Memory B cell (primary cell): ENCODE results near the gene SLC9C2.
"Not testable (repeated sequence)": the region's sequence is repeated elsewhere in the genome, so short reads cannot be mapped to it uniquely, and the experiment has no call there.

Source experiments
- ATAC-seq: fragments of 150-1000 bp; cut with Tn5 transposase; 2 replicates; pipeline ENCODE4 v1.10.0; 2021; ENCODE audit warnings: low read depth, mild to moderate bottlenecking, moderate library complexity
- DNase-seq, 2 donors: peaks; one replicate each; pipeline ENCODE4 v3.0.0; 2022; ENCODE audit warnings: low spot score in 2 of 2
- H3K27ac Mint-ChIP-seq: one replicate; pipeline ENCODE4 v1.8.0; 2022; ENCODE audit warnings: mild to moderate bottlenecking, moderate library complexity, mixed read lengths
- H3K27me3 Mint-ChIP-seq: one replicate; pipeline ENCODE4 v1.8.0; 2022; ENCODE audit warnings: mixed read lengths
- H3K36me3 Mint-ChIP-seq: one replicate; pipeline ENCODE4 v1.8.0; 2022; ENCODE audit warnings: mild to moderate bottlenecking, mixed read lengths
- H3K4me1 Mint-ChIP-seq: one replicate; pipeline ENCODE4 v1.8.0; 2022; ENCODE audit warnings: mixed read lengths
- H3K4me3 Mint-ChIP-seq: one replicate; pipeline ENCODE4 v1.8.0; 2022; ENCODE audit warnings: mild to moderate bottlenecking, moderate library complexity, mixed read lengths
- H3K9me3 Mint-ChIP-seq: one replicate; pipeline ENCODE4 v1.8.0; 2022; ENCODE audit warnings: mixed read lengths

The SLC9C2 gene

GRCh38 chr1:173527151-173527826 lies 75.6 kb downstream of the SLC9C2 start:
- Mint-ChIP-seq H3K9me3 (no peaks in the 10 kb centered on the region), H3K4me3 (no peak overlapping the region), H3K27me3 (peaks cover 2% of the 10 kb centered on the region), H3K36me3 (no peaks in the 10 kb centered on the region), H3K4me1 (peaks cover 5% of the 10 kb centered on the region), H3K27ac (no peak overlapping the region)
- no peak for DNase-seq
- ATAC-seq: no peak

- no peak for ATAC-seq
- Mint-ChIP-seq H3K27me3 (peaks cover 2% of the 10 kb centered on the region), H3K4me1 (no peaks in the 10 kb centered on the region), H3K9me3 (no peaks in the 10 kb centered on the region), H3K36me3 (no peaks in the 10 kb centered on the region), H3K4me3 (no peak overlapping the region), H3K27ac (no peak overlapping the region)
- DNase-seq: no peak
These were observed 76.9 kb downstream of the SLC9C2 start for GRCh38 chr1:173525926-173526325.

- ATAC-seq (no peak), DNase-seq (no peak)
- Mint-ChIP-seq H3K27me3 (peaks cover 4% of the 10 kb centered on the region), H3K36me3 (no peaks in the 10 kb centered on the region), H3K9me3 (no peaks in the 10 kb centered on the region), H3K27ac (no peak overlapping the region), H3K4me3 (no peak overlapping the region), H3K4me1 (peaks cover 1% of the 10 kb centered on the region)
These were observed 79.5 kb downstream of the SLC9C2 start for GRCh38 chr1:173523329-173523728.

- Mint-ChIP-seq H3K9me3 (no peaks in the 10 kb centered on the region), H3K27ac (no peak overlapping the region), H3K27me3 (peaks cover 2% of the 10 kb centered on the region), H3K36me3 (no peaks in the 10 kb centered on the region), H3K4me3 (no peak overlapping the region), H3K4me1 (peaks cover 2% of the 10 kb centered on the region)
- no peak for ATAC-seq
- DNase-seq: no peak
These were observed 82.1 kb downstream of the SLC9C2 start for GRCh38 chr1:173520799-173521198.

GRCh38 chr1:173514503-173514902 lies 88.4 kb downstream of the SLC9C2 start:
- H3K4me3 Mint-ChIP-seq, H3K27ac Mint-ChIP-seq, ATAC-seq: not testable (repeated sequence)

GRCh38 chr1:173509797-173510196 lies 93.1 kb downstream of the SLC9C2 start:
- peaks cover 1% of the 10 kb centered on the region for H3K27me3 Mint-ChIP-seq
- no peak overlapping the region for H3K27ac Mint-ChIP-seq
- H3K9me3 Mint-ChIP-seq: peaks cover 7% of the 10 kb centered on the region
- H3K4me1 Mint-ChIP-seq: no peaks in the 10 kb centered on the region
- no peak for ATAC-seq
- peaks cover 6% of the 10 kb centered on the region for H3K36me3 Mint-ChIP-seq
- no peak overlapping the region for H3K4me3 Mint-ChIP-seq
- no peak for DNase-seq

More at GRCh38 chr1:173514503-173514902, 88.4 kb downstream of the SLC9C2 start:
- not testable (repeated sequence) for H3K36me3 Mint-ChIP-seq, H3K27me3 Mint-ChIP-seq, DNase-seq, H3K4me1 Mint-ChIP-seq, H3K9me3 Mint-ChIP-seq

- Mint-ChIP-seq H3K4me3 (no peak overlapping the region), H3K27ac (no peak overlapping the region), H3K9me3 (peaks cover 2% of the 10 kb centered on the region), H3K4me1 (no peaks in the 10 kb centered on the region), H3K27me3 (peaks cover 2% of the 10 kb centered on the region), H3K36me3 (no peaks in the 10 kb centered on the region)
- no peak for ATAC-seq
- no peak for DNase-seq
These were observed 94.3 kb downstream of the SLC9C2 start for GRCh38 chr1:173508541-173508940.

- H3K36me3 Mint-ChIP-seq: no peaks in the 10 kb centered on the region
- no peaks in the 10 kb centered on the region for H3K4me1 Mint-ChIP-seq
- DNase-seq (no peak), ATAC-seq (no peak)
- no peak overlapping the region for H3K4me3 Mint-ChIP-seq
- no peaks in the 10 kb centered on the region for H3K9me3 Mint-ChIP-seq
- H3K27me3 Mint-ChIP-seq: peaks cover 4% of the 10 kb centered on the region
- no peak overlapping the region for H3K27ac Mint-ChIP-seq
These were observed 95.0 kb downstream of the SLC9C2 start for GRCh38 chr1:173507847-173508209.

GRCh38 chr1:173507205-173507846 lies 95.5 kb downstream of the SLC9C2 start:
- H3K4me3 Mint-ChIP-seq: no peak overlapping the region
- ATAC-seq (no peak), DNase-seq (no peak)
- no peaks in the 10 kb centered on the region for H3K9me3 Mint-ChIP-seq
- H3K36me3 Mint-ChIP-seq: no peaks in the 10 kb centered on the region
- H3K4me1 Mint-ChIP-seq: no peaks in the 10 kb centered on the region
- H3K27me3 Mint-ChIP-seq: peaks cover 4% of the 10 kb centered on the region
- no peak overlapping the region for H3K27ac Mint-ChIP-seq

GRCh38 chr1:173506437-173506836 lies 96.4 kb downstream of the SLC9C2 start:
- no peak for ATAC-seq
- no peaks in the 10 kb centered on the region for H3K9me3 Mint-ChIP-seq
- no peak overlapping the region for H3K4me3 Mint-ChIP-seq
- no peaks in the 10 kb centered on the region for H3K4me1 Mint-ChIP-seq
- DNase-seq: no peak
- peaks cover 4% of the 10 kb centered on the region for H3K27me3 Mint-ChIP-seq
- H3K27ac Mint-ChIP-seq: no peak overlapping the region
- H3K36me3 Mint-ChIP-seq: no peaks in the 10 kb centered on the region

GRCh38 chr1:173505391-173505790 lies 97.5 kb downstream of the SLC9C2 start:
- no peaks in the 10 kb centered on the region for H3K9me3 Mint-ChIP-seq
- H3K4me3 Mint-ChIP-seq: no peak overlapping the region
- no peaks in the 10 kb centered on the region for H3K4me1 Mint-ChIP-seq
- DNase-seq (no peak), ATAC-seq (no peak)
- peaks cover 4% of the 10 kb centered on the region for H3K27me3 Mint-ChIP-seq
- H3K27ac Mint-ChIP-seq: no peak overlapping the region
- peaks cover 1% of the 10 kb centered on the region for H3K36me3 Mint-ChIP-seq

- H3K9me3 Mint-ChIP-seq: no peaks in the 10 kb centered on the region
- DNase-seq: no peak
- H3K36me3 Mint-ChIP-seq: peaks cover 1% of the 10 kb centered on the region
- ATAC-seq: no peak
- no peak overlapping the region for H3K4me3 Mint-ChIP-seq
- no peak overlapping the region for H3K27ac Mint-ChIP-seq
- H3K4me1 Mint-ChIP-seq: no peaks in the 10 kb centered on the region
- peaks cover 4% of the 10 kb centered on the region for H3K27me3 Mint-ChIP-seq
These were observed 98.6 kb downstream of the SLC9C2 start for GRCh38 chr1:173504268-173504667.

GRCh38 chr1:173503391-173503790 lies 99.5 kb downstream of the SLC9C2 start:
- peaks cover 4% of the 10 kb centered on the region for H3K27me3 Mint-ChIP-seq
- no peak for DNase-seq

GRCh38 chr1:173502104-173502503 lies 100.8 kb downstream of the SLC9C2 start:
- DNase-seq (no peak), ATAC-seq (no peak)
- Mint-ChIP-seq H3K9me3 (no peaks in the 10 kb centered on the region), H3K27ac (no peak overlapping the region), H3K27me3 (peaks cover 4% of the 10 kb centered on the region), H3K4me1 (no peaks in the 10 kb centered on the region), H3K4me3 (no peak overlapping the region), H3K36me3 (peaks cover 1% of the 10 kb centered on the region)

More at GRCh38 chr1:173503391-173503790, 99.5 kb downstream of the SLC9C2 start:
- Mint-ChIP-seq H3K4me1 (no peaks in the 10 kb centered on the region), H3K4me3 (no peak overlapping the region), H3K27ac (no peak overlapping the region), H3K36me3 (peaks cover 1% of the 10 kb centered on the region), H3K9me3 (no peaks in the 10 kb centered on the region)
- ATAC-seq: no peak

GRCh38 chr1:173499729-173500128 lies 103.1 kb downstream of the SLC9C2 start:
- Mint-ChIP-seq H3K27me3 (peaks cover 4% of the 10 kb centered on the region), H3K36me3 (peaks cover 1% of the 10 kb centered on the region), H3K9me3 (no peaks in the 10 kb centered on the region), H3K27ac (no peak overlapping the region), H3K4me3 (no peak overlapping the region), H3K4me1 (no peaks in the 10 kb centered on the region)
- DNase-seq (no peak), ATAC-seq (no peak)
